Heart right ventricle (tissue), 16 donors: Measurements from ENCODE around the gene FGF14. TPM values are rescaled to one million over a fixed set of nuclear protein-coding genes. Genes with fewer than 3 reads are reported as not detected.

ENCODE experiments used
- ATAC-seq, 8 donors: fragments of 200-7000 bp; cut with Tn5 transposase; one replicate each; pipeline ENCODE4 v1.9.1; 2020; ENCODE audit warnings: mild to moderate bottlenecking in 8 of 8, moderate library complexity in 8 of 8, moderate number of reproducible peaks in 1 of 8
- DNase-seq, 2 donors: peaks; one replicate each; pipeline ENCODE4 v3.0.0-alpha.2; 2020
- H3K27ac ChIP-seq, 10 donors: fragments of 200-600 bp; sonication (generic) in 2 of 10; one replicate each; pipeline versions ENCODE4 v1.5.0 to v1.8.0; 2020 to 2022; ENCODE audit warnings: mild to moderate bottlenecking in 3 of 10
- H3K27me3 ChIP-seq, 7 donors: fragments of 200-600 bp; one replicate each; pipeline ENCODE4 v1.8.0; 2021 to 2022; ENCODE audit warnings: mild to moderate bottlenecking in 2 of 7
- H3K36me3 ChIP-seq, 9 donors: fragments of 200-600 bp; sonication (generic) in 1 of 9; one replicate each; pipeline versions ENCODE4 v1.5.0 to v1.8.0; 2020 to 2022; ENCODE audit warnings: mild to moderate bottlenecking in 2 of 9
- H3K4me1 ChIP-seq, 9 donors: fragments of 200-600 bp; sonication (generic) in 1 of 9; one replicate each; pipeline versions ENCODE4 v1.5.0 to v1.8.0; 2020 to 2022; ENCODE audit warnings: mild to moderate bottlenecking in 4 of 9
- H3K4me3 ChIP-seq, 10 donors: fragments of 200-600 bp; sonication (generic) in 2 of 10; one replicate each; pipeline versions ENCODE4 v1.5.0 to v1.8.0; 2020 to 2022; ENCODE audit warnings: mild to moderate bottlenecking in 7 of 10, moderate library complexity in 2 of 10
- H3K9me3 ChIP-seq, 11 donors: fragments of 200-600 bp in 10 of 11; sonication (generic) in 2 of 11; one replicate each; pipeline versions ENCODE4 v1.5.0 to v1.8.0; 2013 to 2022; ENCODE audit warnings: mild to moderate bottlenecking in 2 of 11, control low read depth in 1 of 11, moderate library complexity in 1 of 11
- CTCF ChIP-seq, 9 donors: fragments of 200-600 bp; sonication (generic) in 2 of 9; IDR thresholded peaks; one replicate each; pipeline versions ENCODE4 v1.5.0 to v1.8.0; 2021 to 2022; ENCODE audit warnings: antibody characterized with exemption in 9 of 9, mild to moderate bottlenecking in 5 of 9, moderate library complexity in 1 of 9
- whole genome bisulfite sequencing, 2 donors: extraction: QIAGEN DNeasy Blood & Tissue Kit; methylation state at CpG; one replicate each; pipeline ENCODE4 v1.1.7; 2013; ENCODE audit warnings: inconsistent platforms in 1 of 2; 5-methylcytosine and 5-hydroxymethylcytosine counted together
- intact Hi-C, 10 donors: fragments of 100-400 bp; cut with DNase I; formaldehyde crosslinking; loops; one replicate each; pipeline versions ENCODE4 v1.11.1 to v1.14.2; 2022
- polyA plus RNA-seq, 2 donors: library from polyadenylated mRNA; stranded (reverse); fragments of 200-250 nt; gene quantifications; one replicate each; pipeline ENCODE4 v1.2.3, GENCODE V29; 2013
- total RNA-seq, 10 donors: library from RNA; stranded (reverse); fragmentation: NEBNext Ultra II Directional in 3 of 10; extraction: Animal tissue kit (Norgen Biotek cat#: 25700) in 3 of 10; gene quantifications; one replicate each; pipeline versions ENCODE4 v1.2.1 to v1.2.4, GENCODE V29; 2021 to 2023
- donor health status: Arrhythmogenic right ventricular cardiomyopathy.
- donor health status: ischemic (EF 13 %, LVEDD 7.1; RV severe dilation, severe dysfunction).
- donor health status: healthy with polysubstance abuse.
- donor health status: DM: no; HTN: yes; CAD: no.
- donor health status: DM: no; HTN: no; CAD: no.
- donor health status: ischemic (EF 25% LVEDD 6.9; RV normal size, moderate dysfunction).
- donor health status: ischemic (EF 25% LVEDD 5.7; RV mildly dilated, moderate dysfunction).
- donor health status: healthy.
- donor health status: DM: yes; HTN: yes; CAD: no.
- donor health status: Ischemic cardiomyopathy.
- donor health status: ischemic (EF 35%, LVEDD 5.7; RV mildly dilated, moderate dysfunction).
- donor health status: nonischemic (EF 11% LVEDD 7.7; RV severe dilation, severe dysfunction).
- donor health status: DM: yes; HTN: yes; CAD: no.
- donor health status: PGD.
- donor health status: ischemic (EF 29% LVEDD 5.4; RV normal size, mild dysfunction).
- donor health status: nonischemic (EF 23%, LVEDD 6.1; RV moderate dilation, normal function).

The FGF14 gene
- total and polyA plus RNA-seq, 12 donors, result 0.20 to 7.8 (median 5.3) TPM

- no peaks in the 10 kb centered on the region for H3K9me3 ChIP-seq
- ATAC-seq (no peak), DNase-seq (no peak)
- no peak for TF ChIP-seq CTCF (IDR thresholded peaks at IDR 0.05)
- H3K27me3 ChIP-seq, result no peaks in the 10 kb centered on the region
- no peak overlapping the region for H3K4me3 ChIP-seq
- no peak overlapping the region for H3K27ac ChIP-seq
- no peaks in the 10 kb centered on the region for H3K36me3 ChIP-seq
- intact Hi-C loops, result no loop called here
- WGBS, 2 donors, result 80 to 81% methylated on average over 4 of the region's 4 CpGs
- H3K4me1 ChIP-seq, result no peaks in the 10 kb centered on the region
These were observed 218.2 kb downstream of the FGF14 start for GRCh38 chr13:102183509-102184182.

- no peak for TF ChIP-seq CTCF (IDR thresholded peaks at IDR 0.05)
- intact Hi-C loops, result no loop called here
These were observed 219.7 kb downstream of the FGF14 start for GRCh38 chr13:102182170-102182569.

DNA sequence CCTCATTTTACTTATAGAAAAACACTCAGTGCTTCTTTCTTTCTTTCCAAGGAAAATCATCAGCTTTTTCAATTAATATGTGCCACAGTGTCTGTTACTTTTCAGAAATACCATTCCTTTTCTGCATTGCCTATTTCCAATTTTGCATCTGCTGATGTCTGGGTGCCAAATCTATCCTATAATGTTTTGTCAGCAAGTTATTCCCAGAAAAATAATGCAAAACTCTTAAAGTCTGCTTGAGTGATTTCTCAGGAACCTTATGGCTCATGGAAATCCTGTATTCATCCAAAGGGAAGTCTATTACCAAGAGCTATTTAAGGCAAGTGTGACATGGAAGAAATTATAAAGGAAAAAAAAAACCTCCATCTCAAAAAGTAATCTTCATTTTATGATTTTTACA is 224.4 kb downstream of the FGF14 start:
- no peak overlapping the region for H3K4me3 ChIP-seq
- intact Hi-C loops, result no loop called here
- TF ChIP-seq CTCF (IDR thresholded peaks at IDR 0.05), result no peak
- H3K27me3 ChIP-seq, result no peaks in the 10 kb centered on the region
- ATAC-seq, result no peak
- no peaks in the 10 kb centered on the region for H3K36me3 ChIP-seq
- no peaks in the 10 kb centered on the region for H3K4me1 ChIP-seq
- DNase-seq, result no peak
- H3K27ac ChIP-seq, result no peak overlapping the region
- peaks cover 0 to 4% (median 0%) of the 10 kb centered on the region in 11 donors for H3K9me3 ChIP-seq

More at GRCh38 chr13:102182170-102182569, 219.7 kb downstream of the FGF14 start:
- Histone ChIP-seq H3K27me3 (no peaks in the 10 kb centered on the region), H3K4me3 (no peak overlapping the region), H3K27ac (no peak overlapping the region), H3K4me1 (no peaks in the 10 kb centered on the region), H3K9me3 (no peaks in the 10 kb centered on the region), H3K36me3 (no peaks in the 10 kb centered on the region)
- ATAC-seq (no peak), DNase-seq (no peak)
- 88 to 90% methylated on average over 5 of the region's 5 CpGs for WGBS, 2 donors

- H3K9me3 ChIP-seq, result peaks cover 0 to 4% (median 0%) of the 10 kb centered on the region in 11 donors
- intact Hi-C loops, result no loop called here
- no peak for TF ChIP-seq CTCF (IDR thresholded peaks at IDR 0.05)
- ATAC-seq, result no peak
- H3K4me3 ChIP-seq, result no peak overlapping the region
- H3K27ac ChIP-seq, result no peak overlapping the region
- no peaks in the 10 kb centered on the region for H3K4me1 ChIP-seq
- no peaks in the 10 kb centered on the region for H3K36me3 ChIP-seq
- 55 to 64% methylated on average over 4 of the region's 4 CpGs for whole genome bisulfite sequencing, 2 donors
- no peaks in the 10 kb centered on the region for H3K27me3 ChIP-seq
- no peak for DNase-seq
These were observed 225.0 kb downstream of the FGF14 start for GRCh38 chr13:102176846-102177245.
